ENCODE measurements around the gene SKIDA1. TPM values are rescaled to one million over a fixed set of nuclear protein-coding genes. Genes with fewer than 3 reads are reported as not detected.

Gene SKIDA1
- total and polyA plus RNA-seq, 12 donors = 0.64 to 3.5 (median 2.4) TPM

DNA sequence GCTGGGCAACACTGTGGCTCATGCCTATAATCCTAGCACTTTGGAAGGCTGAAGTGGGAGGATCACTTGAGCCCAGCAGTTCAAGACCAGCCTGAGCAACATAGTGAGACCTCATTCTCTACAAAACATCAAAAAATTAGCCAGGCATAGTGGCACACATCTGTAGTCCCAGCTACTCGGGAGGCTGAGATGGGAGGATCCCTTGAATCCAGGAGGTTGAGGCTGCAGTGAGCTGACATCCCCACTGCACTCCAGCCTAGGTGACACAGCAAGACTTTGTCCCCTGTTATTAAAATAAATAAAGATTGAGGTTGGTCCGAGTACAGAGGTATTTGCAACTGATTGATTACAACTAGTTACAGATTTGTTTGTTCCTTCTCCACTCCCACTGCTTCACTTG lies 44.1 kb downstream of the SKIDA1 start:
- WGBS, 4 donors = 61 to 93% (median 82%) methylated on average over 2 of the region's 2 CpGs

DNA sequence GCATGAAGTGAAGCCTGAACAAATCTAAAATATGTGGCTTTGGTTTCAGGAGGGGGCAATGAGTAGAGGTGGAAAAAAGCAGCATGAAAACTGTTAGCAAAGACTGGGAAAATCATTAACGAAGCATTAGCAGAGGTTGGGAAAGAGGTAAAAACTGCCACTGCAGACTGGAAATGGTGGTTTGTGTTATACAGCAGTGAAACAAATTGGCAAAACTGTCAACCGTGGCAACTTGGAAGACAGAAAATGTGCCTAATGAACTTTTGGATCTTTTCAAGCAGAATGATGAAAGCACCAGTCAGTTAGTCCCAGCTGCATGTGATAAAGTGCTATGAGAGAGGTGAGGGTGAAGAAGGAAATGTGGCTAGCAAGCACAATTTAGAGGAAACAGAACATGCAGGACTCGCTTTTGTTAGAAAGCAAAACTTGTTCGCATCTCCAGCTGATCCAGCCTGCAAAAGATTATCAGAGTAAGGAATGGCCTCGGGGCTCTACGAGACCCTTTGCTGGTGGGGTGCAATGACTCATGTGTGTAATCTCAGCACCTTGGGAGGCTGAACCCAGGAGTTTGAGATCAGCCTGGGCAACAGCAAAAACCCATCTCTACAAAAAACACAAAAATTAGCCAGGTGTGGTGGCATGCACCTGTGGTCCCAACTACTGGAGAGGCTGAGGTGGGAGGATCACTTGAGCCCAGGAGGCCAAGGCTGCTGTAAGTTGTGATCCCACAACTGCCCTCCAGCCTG lies 45.7 kb downstream of the SKIDA1 start:
- Histone ChIP-seq H3K27me3 (no peaks in the 10 kb centered on the region), H3K4me1 (replicated peaks in 1 of 2) (no peaks in the 10 kb centered on the region), H3K27ac (no peak overlapping the region), H3K4me3 (no peak overlapping the region), H3K9me3 (replicated peaks in 1 of 3) (no peaks in the 10 kb centered on the region), H3K36me3 (replicated peaks in 1 of 2) (no peaks in the 10 kb centered on the region)
- DNase-seq = peak in 1 of 7 donors; percentile 30
- no peak for TF ChIP-seq CTCF (IDR thresholded peaks at IDR 0.05)
- TF ChIP-seq POLR2A (IDR thresholded peaks at IDR 0.05) = no peak
- intact Hi-C loops (cut with DNase I) = no loop called here
- WGBS, 4 donors = 57 to 73% (median 69%) methylated on average over 5 to 6 of the region's 6 CpGs

More for the DNA sequence above, 44.1 kb downstream of the SKIDA1 start:
- Histone ChIP-seq H3K4me3 (no peak overlapping the region), H3K4me1 (replicated peaks in 1 of 2) (no peaks in the 10 kb centered on the region), H3K27me3 (no peaks in the 10 kb centered on the region), H3K9me3 (replicated peaks in 1 of 3) (no peaks in the 10 kb centered on the region), H3K27ac (no peak overlapping the region), H3K36me3 (replicated peaks in 1 of 2) (no peaks in the 10 kb centered on the region)
- TF ChIP-seq POLR2A (IDR thresholded peaks at IDR 0.05) (no peak), CTCF (IDR thresholded peaks at IDR 0.05) (no peak)
- intact Hi-C loops (cut with DNase I) = no loop called here
- no peak for DNase-seq

DNA sequence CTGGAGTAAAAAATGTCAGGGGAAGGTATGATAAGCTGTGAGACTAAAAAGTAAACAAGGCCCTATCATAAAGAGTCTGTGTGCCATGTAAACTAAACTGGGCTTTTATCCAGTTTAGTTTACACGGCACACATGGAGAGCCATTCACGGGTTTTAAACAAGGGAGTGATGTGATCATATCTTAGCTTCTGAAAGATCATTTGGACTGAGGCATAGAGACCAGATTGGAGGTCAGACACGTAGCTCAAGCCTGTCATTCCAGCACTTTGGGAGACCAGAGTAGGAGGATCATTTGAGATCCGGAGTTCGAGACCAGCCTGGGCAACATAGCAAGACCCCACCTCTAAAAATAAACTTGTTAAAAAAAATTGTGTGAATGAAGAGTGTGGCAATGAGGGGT lies 50.1 kb downstream of the SKIDA1 start:
- Histone ChIP-seq H3K27ac (no peak overlapping the region), H3K4me1 (replicated peaks in 1 of 2) (no peaks in the 10 kb centered on the region), H3K9me3 (replicated peaks in 1 of 3) (no peaks in the 10 kb centered on the region), H3K27me3 (no peaks in the 10 kb centered on the region), H3K36me3 (replicated peaks in 1 of 2) (no peaks in the 10 kb centered on the region), H3K4me3 (no peak overlapping the region)
- intact Hi-C loops (cut with DNase I) = no loop called here
- TF ChIP-seq POLR2A (IDR thresholded peaks at IDR 0.05) = no peak
- no peak for TF ChIP-seq CTCF (IDR thresholded peaks at IDR 0.05)
- DNase-seq = peak in 1 of 7 donors; percentile 1
- 73 to 93% (median 82%) methylated on average over 5 of the region's 5 CpGs for WGBS, 4 donors

GRCh38 chr10:21473541-21473940 lies 51.9 kb downstream of the SKIDA1 start:
- no peaks in the 10 kb centered on the region for H3K9me3 ChIP-seq (replicated peaks in 1 of 3)
- WGBS, 4 donors = 83 to 89% (median 86%) methylated on average over 10 of the region's 10 CpGs
- H3K4me1 ChIP-seq (replicated peaks in 1 of 2) = no peaks in the 10 kb centered on the region
- H3K27ac ChIP-seq = no peak overlapping the region
- H3K36me3 ChIP-seq (replicated peaks in 1 of 2) = no peaks in the 10 kb centered on the region
- H3K4me3 ChIP-seq = no peak overlapping the region
- peak in 1 of 7 donors; percentile 21 for DNase-seq
- H3K27me3 ChIP-seq = no peaks in the 10 kb centered on the region
- TF ChIP-seq POLR2A (IDR thresholded peaks at IDR 0.05) = no peak
- TF ChIP-seq CTCF (IDR thresholded peaks at IDR 0.05) = no peak
- intact Hi-C loops (cut with DNase I) = no loop called here

Data from adrenal gland (tissue), 12 donors.